ENCODE measurements around the gene PICALM. TPM values are rescaled to one million over a fixed set of nuclear protein-coding genes. Genes with fewer than 3 reads are reported as not detected.
"Not testable (repeated sequence)": the region's sequence is repeated elsewhere in the genome, so short reads cannot be mapped to it uniquely, and the experiment has no call there.

Gene PICALM
- total RNA-seq, 1 donor = 313 TPM

DNA sequence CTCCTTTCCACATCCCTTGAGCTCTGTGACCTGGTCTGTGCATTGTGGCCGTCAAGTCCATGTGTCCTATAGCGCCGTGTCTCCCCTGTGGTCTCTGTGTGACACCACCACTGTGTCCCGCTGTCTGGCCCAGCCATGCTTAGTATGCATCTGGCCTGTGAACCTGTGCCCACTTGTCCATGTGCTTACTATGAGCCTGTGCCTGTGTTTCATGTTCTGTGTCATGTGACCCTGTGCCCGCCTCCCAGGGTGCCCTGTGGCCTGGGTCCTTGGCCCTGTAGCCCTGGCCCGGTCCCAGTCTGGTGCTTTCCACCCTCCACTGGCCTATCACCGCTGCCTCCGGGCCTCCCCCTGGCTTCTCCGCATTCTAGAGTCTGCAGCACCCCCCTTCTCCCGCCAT, 133.1 kb downstream of the PICALM start:
- Histone ChIP-seq H3K27ac (ENCODE audit: low read depth, low read length) (no peak overlapping the region), H4K20me1 (ENCODE audit: insufficient read depth, low read length) (no peaks in the 10 kb centered on the region), H3K4me3 (ENCODE audit: insufficient read depth, low read length) (no peak overlapping the region), H3K9me3 (ENCODE audit: low read depth, low read length) (no peaks in the 10 kb centered on the region), H3K4me1 (ENCODE audit: insufficient read depth, low read length) (no peaks in the 10 kb centered on the region), H3K27me3 (ENCODE audit: insufficient read depth, low read length) (no peaks in the 10 kb centered on the region), H2AFZ (ENCODE audit: low read length) (no peak overlapping the region), H3K4me2 (ENCODE audit: insufficient read depth, low read length) (no peak overlapping the region), H3K36me3 (ENCODE audit: insufficient read depth, low read length) (no peaks in the 10 kb centered on the region), H3K79me2 (ENCODE audit: insufficient read depth, low read length) (no peaks in the 10 kb centered on the region)
- no peak for DNase-seq (ENCODE audit: insufficient read length, low spot score, missing footprints)
- TF ChIP-seq CTCF (IDR thresholded peaks at IDR 0.05; ENCODE audit: extremely low read depth, low read depth, low read length) = no peak

DNA sequence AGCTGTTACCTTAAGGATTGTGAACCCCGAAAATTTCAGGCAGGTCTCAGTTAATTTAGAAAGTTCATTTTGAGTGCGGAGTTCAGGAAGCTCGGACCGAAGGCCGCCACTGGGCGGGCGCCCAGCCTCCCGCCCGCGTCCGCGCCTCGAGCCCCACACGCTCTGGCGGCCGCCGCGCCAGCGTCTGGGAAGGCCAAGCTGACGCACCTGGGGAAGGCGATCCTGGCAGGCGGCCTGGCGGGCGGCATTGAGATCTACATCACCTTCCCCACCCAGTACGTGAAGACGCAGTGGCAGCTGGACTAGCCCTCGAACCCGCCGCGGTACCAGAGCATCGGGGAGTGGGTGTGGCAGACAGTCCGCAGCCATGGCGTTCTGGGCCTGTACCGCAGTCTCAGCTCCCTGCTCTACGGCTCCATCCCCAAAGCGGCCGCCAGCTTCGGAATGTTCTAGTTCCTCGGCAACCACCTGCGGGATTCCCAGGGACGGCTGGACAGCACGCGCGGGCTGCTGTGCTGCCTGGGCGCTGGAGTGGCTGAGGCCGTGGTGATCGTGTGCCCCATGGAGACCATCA, 134.2 kb downstream of the PICALM start:
- TF ChIP-seq CTCF (IDR thresholded peaks at IDR 0.05; ENCODE audit: extremely low read depth, low read depth, low read length) = no peak
- peak overlapping the region; percentile 43 for H3K4me2 ChIP-seq (ENCODE audit: insufficient read depth, low read length)

DNA sequence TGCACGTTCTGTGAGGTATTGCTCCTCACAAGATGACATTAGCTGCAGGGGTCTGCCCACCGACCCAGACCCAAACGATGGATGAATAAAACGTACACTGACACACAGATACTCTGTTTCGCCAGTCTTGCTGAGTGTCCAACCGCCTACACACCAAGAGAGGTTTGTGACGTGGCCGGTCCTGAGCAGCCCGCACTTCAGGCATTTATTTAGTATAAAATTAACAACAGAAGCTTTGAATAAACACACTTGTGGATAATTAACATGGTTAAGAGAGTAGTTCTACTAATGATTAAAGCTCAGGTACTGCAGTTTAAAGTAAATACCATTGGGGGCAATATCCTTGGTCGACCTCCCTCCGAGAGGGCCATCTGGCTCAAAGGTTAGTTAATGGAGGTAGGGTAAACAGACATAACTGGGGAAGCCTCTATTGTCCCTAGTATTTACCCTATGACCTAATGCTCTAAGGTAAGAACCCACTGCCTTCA, 138.0 kb downstream of the PICALM start:
- H3K36me3 ChIP-seq (ENCODE audit: insufficient read depth, low read length) = no peaks in the 10 kb centered on the region
- H2AFZ ChIP-seq (ENCODE audit: low read length) = no peak overlapping the region
- H3K4me3 ChIP-seq (ENCODE audit: insufficient read depth, low read length) = no peak overlapping the region
- H3K27ac ChIP-seq (ENCODE audit: low read depth, low read length) = no peak overlapping the region
- H3K79me2 ChIP-seq (ENCODE audit: insufficient read depth, low read length) = no peaks in the 10 kb centered on the region
- TF ChIP-seq CTCF (IDR thresholded peaks at IDR 0.05; ENCODE audit: extremely low read depth, low read depth, low read length) = no peak
- DNase-seq (ENCODE audit: insufficient read length, low spot score, missing footprints) = no peak
- H3K9me3 ChIP-seq (ENCODE audit: low read depth, low read length) = no peaks in the 10 kb centered on the region
- no peaks in the 10 kb centered on the region for H3K27me3 ChIP-seq (ENCODE audit: insufficient read depth, low read length)
- no peaks in the 10 kb centered on the region for H3K4me1 ChIP-seq (ENCODE audit: insufficient read depth, low read length)
- no peak overlapping the region for H3K4me2 ChIP-seq (ENCODE audit: insufficient read depth, low read length)
- H4K20me1 ChIP-seq (ENCODE audit: insufficient read depth, low read length) = no peaks in the 10 kb centered on the region

More for the DNA sequence above, 134.2 kb downstream of the PICALM start:
- no peak for DNase-seq (ENCODE audit: insufficient read length, low spot score, missing footprints)
- Histone ChIP-seq H3K27me3 (ENCODE audit: insufficient read depth, low read length) (no peaks in the 10 kb centered on the region), H3K9me3 (ENCODE audit: low read depth, low read length) (no peaks in the 10 kb centered on the region), H3K4me3 (ENCODE audit: insufficient read depth, low read length) (peak overlapping the region; percentile 42), H3K36me3 (ENCODE audit: insufficient read depth, low read length) (no peaks in the 10 kb centered on the region), H3K79me2 (ENCODE audit: insufficient read depth, low read length) (no peaks in the 10 kb centered on the region), H3K27ac (ENCODE audit: low read depth, low read length) (no peak overlapping the region), H3K4me1 (ENCODE audit: insufficient read depth, low read length) (no peaks in the 10 kb centered on the region), H2AFZ (ENCODE audit: low read length) (peak overlapping the region; percentile 56), H4K20me1 (ENCODE audit: insufficient read depth, low read length) (no peaks in the 10 kb centered on the region)

- not testable (repeated sequence) for H3K27me3 ChIP-seq (ENCODE audit: insufficient read depth, low read length); H3K4me2 ChIP-seq (ENCODE audit: insufficient read depth, low read length)
These were observed 142.2 kb downstream of the PICALM start for GRCh38 chr11:85926653-85927214.

More at GRCh38 chr11:85926653-85927214, 142.2 kb downstream of the PICALM start:
- H3K36me3 ChIP-seq (ENCODE audit: insufficient read depth, low read length); H3K27ac ChIP-seq (ENCODE audit: low read depth, low read length); DNase-seq (ENCODE audit: insufficient read length, low spot score, missing footprints); H3K79me2 ChIP-seq (ENCODE audit: insufficient read depth, low read length); H3K9me3 ChIP-seq (ENCODE audit: low read depth, low read length); H4K20me1 ChIP-seq (ENCODE audit: insufficient read depth, low read length); H3K4me1 ChIP-seq (ENCODE audit: insufficient read depth, low read length); H3K4me3 ChIP-seq (ENCODE audit: insufficient read depth, low read length); H2AFZ ChIP-seq (ENCODE audit: low read length): not testable (repeated sequence)

Data from osteoblast (primary cell).